Measurements from ENCODE around the gene CCNYL1. TPM values are rescaled to one million over a fixed set of nuclear protein-coding genes. Genes with fewer than 3 reads are reported as not detected.

Gene CCNYL1
- total and polyA plus RNA-seq, 2 donors from 2014 or later, result 6.7 to 14.6 TPM

GRCh38 chr2:207670887-207671286 lies 40.6 kb upstream of the CCNYL1 start:
- no peak for TF ChIP-seq CTCF (IDR thresholded peaks at IDR 0.05; ENCODE audit: borderline replicate concordance, extremely low read depth, insufficient read depth)
- H3K4me1 ChIP-seq (ENCODE audit: control insufficient read depth in 2 of 3, insufficient read depth in 2 of 3, low read depth in 1 of 3, low read length in 3 of 3), result no peaks in the 10 kb centered on the region
- no peaks in the 10 kb centered on the region for H3K27me3 ChIP-seq (ENCODE audit: control insufficient read depth, insufficient read depth, low read length)
- intact Hi-C loops (cut with DNase I), result no loop called here
- H3K4me3 ChIP-seq (ENCODE audit: low read length in 3 of 3), result no peak overlapping the region
- no peak overlapping the region for H3K27ac ChIP-seq (ENCODE audit: low read depth in 2 of 2, low read length in 2 of 2)
- no peak for FAIRE-seq
- H3K9me3 ChIP-seq (ENCODE audit: control insufficient read depth in 2 of 3, insufficient read depth in 1 of 3, low read length in 3 of 3), result no peaks in the 10 kb centered on the region
- DNase-seq, result no peak
- H3K36me3 ChIP-seq (ENCODE audit: control insufficient read depth in 2 of 3, insufficient read depth in 3 of 3, low read length in 3 of 3), result no peaks in the 10 kb centered on the region
- no peak overlapping the region for H3K9ac ChIP-seq (ENCODE audit: low read length in 3 of 3)

GRCh38 chr2:207673431-207673830 lies 38.0 kb upstream of the CCNYL1 start:
- Histone ChIP-seq H3K4me1 (ENCODE audit: control insufficient read depth in 2 of 3, insufficient read depth in 2 of 3, low read depth in 1 of 3, low read length in 3 of 3) (no peaks in the 10 kb centered on the region), H3K9ac (ENCODE audit: low read length in 3 of 3) (no peak overlapping the region), H3K4me3 (ENCODE audit: low read length in 3 of 3) (no peak overlapping the region), H3K27me3 (ENCODE audit: control insufficient read depth, insufficient read depth, low read length) (no peaks in the 10 kb centered on the region), H3K36me3 (ENCODE audit: control insufficient read depth in 2 of 3, insufficient read depth in 3 of 3, low read length in 3 of 3) (no peaks in the 10 kb centered on the region), H3K9me3 (ENCODE audit: control insufficient read depth in 2 of 3, insufficient read depth in 1 of 3, low read length in 3 of 3) (no peaks in the 10 kb centered on the region), H3K27ac (ENCODE audit: low read depth in 2 of 2, low read length in 2 of 2) (no peak overlapping the region)
- intact Hi-C loops (cut with DNase I), result no loop called here
- FAIRE-seq (no peak), DNase-seq (no peak)
- TF ChIP-seq CTCF (IDR thresholded peaks at IDR 0.05; ENCODE audit: borderline replicate concordance, extremely low read depth, insufficient read depth), result no peak

GRCh38 chr2:207674266-207674774 lies 37.1 kb upstream of the CCNYL1 start:
- Histone ChIP-seq H3K9ac (ENCODE audit: low read length in 3 of 3) (no peak overlapping the region), H3K27me3 (ENCODE audit: control insufficient read depth, insufficient read depth, low read length) (no peaks in the 10 kb centered on the region), H3K9me3 (ENCODE audit: control insufficient read depth in 2 of 3, insufficient read depth in 1 of 3, low read length in 3 of 3) (no peaks in the 10 kb centered on the region), H3K4me3 (ENCODE audit: low read length in 3 of 3) (no peak overlapping the region), H3K4me1 (ENCODE audit: control insufficient read depth in 2 of 3, insufficient read depth in 2 of 3, low read depth in 1 of 3, low read length in 3 of 3) (no peaks in the 10 kb centered on the region), H3K27ac (ENCODE audit: low read depth in 2 of 2, low read length in 2 of 2) (no peak overlapping the region), H3K36me3 (ENCODE audit: control insufficient read depth in 2 of 3, insufficient read depth in 3 of 3, low read length in 3 of 3) (no peaks in the 10 kb centered on the region)
- TF ChIP-seq CTCF (IDR thresholded peaks at IDR 0.05; ENCODE audit: borderline replicate concordance, extremely low read depth, insufficient read depth), result no peak
- intact Hi-C loops (cut with DNase I), result no loop called here
- no peak for FAIRE-seq
- no peak for DNase-seq

GRCh38 chr2:207674826-207675225 lies 36.6 kb upstream of the CCNYL1 start:
- FAIRE-seq, result no peak
- intact Hi-C loops (cut with DNase I), result no loop called here
- no peak for TF ChIP-seq CTCF (IDR thresholded peaks at IDR 0.05; ENCODE audit: borderline replicate concordance, extremely low read depth, insufficient read depth)

More at GRCh38 chr2:207674826-207675225, 36.6 kb upstream of the CCNYL1 start:
- H3K27ac ChIP-seq (ENCODE audit: low read depth in 2 of 2, low read length in 2 of 2), result no peak overlapping the region
- no peaks in the 10 kb centered on the region for H3K27me3 ChIP-seq (ENCODE audit: control insufficient read depth, insufficient read depth, low read length)
- H3K36me3 ChIP-seq (ENCODE audit: control insufficient read depth in 2 of 3, insufficient read depth in 3 of 3, low read length in 3 of 3), result no peaks in the 10 kb centered on the region
- no peaks in the 10 kb centered on the region for H3K4me1 ChIP-seq (ENCODE audit: control insufficient read depth in 2 of 3, insufficient read depth in 2 of 3, low read depth in 1 of 3, low read length in 3 of 3)
- no peak for DNase-seq
- no peak overlapping the region for H3K9ac ChIP-seq (ENCODE audit: low read length in 3 of 3)
- no peaks in the 10 kb centered on the region for H3K9me3 ChIP-seq (ENCODE audit: control insufficient read depth in 2 of 3, insufficient read depth in 1 of 3, low read length in 3 of 3)
- H3K4me3 ChIP-seq (ENCODE audit: low read length in 3 of 3), result no peak overlapping the region
